ENCODE data around the gene TNPO1. TPM values are rescaled to one million over a fixed set of nuclear protein-coding genes. Genes with fewer than 3 reads are reported as not detected.
A peak's percentile ranks its signal among the peaks of the same experiment; 100 is the strongest.
"Not testable (repeated sequence)": the region's sequence is repeated elsewhere in the genome, so short reads cannot be mapped to it uniquely, and the experiment has no call there.

Gene TNPO1
- polyA plus RNA-seq (ENCODE audit: insufficient read length in 12 of 12), result 100 to 1,000 TPM in 2 of 12 donors, 10 to 100 TPM in 9, not detected in 1; 73.8 to 106 (median 87.7) TPM
- long read RNA-seq, donor 1, full-length matches to known transcripts, result 4 of 4 reads
- long read RNA-seq, donor 1, partial matches to known transcripts, result 0 of 4 reads
- long read RNA-seq, donor 1, other reads (novel, unspliced or antisense), result 0 of 4 reads
- long read RNA-seq, donor 2, full-length matches to known transcripts, result 12 of 12 reads
- long read RNA-seq, donor 2, partial matches to known transcripts, result 0 of 12 reads
- long read RNA-seq, donor 2, other reads (novel, unspliced or antisense), result 0 of 12 reads
- long read RNA-seq, donor 3, full-length matches to known transcripts, result 3 of 3 reads
- long read RNA-seq, donor 3, partial matches to known transcripts, result 0 of 3 reads
- long read RNA-seq, donor 3, other reads (novel, unspliced or antisense), result 0 of 3 reads
- long read RNA-seq, donor 4, full-length matches to known transcripts, result 3 of 8 reads
- long read RNA-seq, donor 4, partial matches to known transcripts, result 5 of 8 reads
- long read RNA-seq, donor 4, other reads (novel, unspliced or antisense), result 0 of 8 reads
- long read RNA-seq, donor 5, full-length matches to known transcripts, result 8 of 33 reads
- long read RNA-seq, donor 5, partial matches to known transcripts, result 25 of 33 reads
- long read RNA-seq, donor 5, other reads (novel, unspliced or antisense), result 0 of 33 reads
- long read RNA-seq, donor 6, full-length matches to known transcripts, result 5 of 5 reads
- long read RNA-seq, donor 6, partial matches to known transcripts, result 0 of 5 reads
- long read RNA-seq, donor 6, other reads (novel, unspliced or antisense), result 0 of 5 reads
- long read RNA-seq, donor 7, full-length matches to known transcripts, result 3 of 3 reads
- long read RNA-seq, donor 7, partial matches to known transcripts, result 0 of 3 reads
- long read RNA-seq, donor 7, other reads (novel, unspliced or antisense), result 0 of 3 reads
- long read RNA-seq, donor 8, full-length matches to known transcripts, result 8 of 8 reads
- long read RNA-seq, donor 8, partial matches to known transcripts, result 0 of 8 reads
- long read RNA-seq, donor 8, other reads (novel, unspliced or antisense), result 0 of 8 reads
- long read RNA-seq, donor 9, full-length matches to known transcripts, result 2 of 2 reads
- long read RNA-seq, donor 9, partial matches to known transcripts, result 0 of 2 reads
- long read RNA-seq, donor 9, other reads (novel, unspliced or antisense), result 0 of 2 reads
- long read RNA-seq, donor 10, full-length matches to known transcripts, result 7 of 7 reads
- long read RNA-seq, donor 10, partial matches to known transcripts, result 0 of 7 reads
- long read RNA-seq, donor 10, other reads (novel, unspliced or antisense), result 0 of 7 reads
- long read RNA-seq, donor 11, full-length matches to known transcripts, result 5 of 5 reads
- long read RNA-seq, donor 11, partial matches to known transcripts, result 0 of 5 reads
- long read RNA-seq, donor 11, other reads (novel, unspliced or antisense), result 0 of 5 reads

DNA sequence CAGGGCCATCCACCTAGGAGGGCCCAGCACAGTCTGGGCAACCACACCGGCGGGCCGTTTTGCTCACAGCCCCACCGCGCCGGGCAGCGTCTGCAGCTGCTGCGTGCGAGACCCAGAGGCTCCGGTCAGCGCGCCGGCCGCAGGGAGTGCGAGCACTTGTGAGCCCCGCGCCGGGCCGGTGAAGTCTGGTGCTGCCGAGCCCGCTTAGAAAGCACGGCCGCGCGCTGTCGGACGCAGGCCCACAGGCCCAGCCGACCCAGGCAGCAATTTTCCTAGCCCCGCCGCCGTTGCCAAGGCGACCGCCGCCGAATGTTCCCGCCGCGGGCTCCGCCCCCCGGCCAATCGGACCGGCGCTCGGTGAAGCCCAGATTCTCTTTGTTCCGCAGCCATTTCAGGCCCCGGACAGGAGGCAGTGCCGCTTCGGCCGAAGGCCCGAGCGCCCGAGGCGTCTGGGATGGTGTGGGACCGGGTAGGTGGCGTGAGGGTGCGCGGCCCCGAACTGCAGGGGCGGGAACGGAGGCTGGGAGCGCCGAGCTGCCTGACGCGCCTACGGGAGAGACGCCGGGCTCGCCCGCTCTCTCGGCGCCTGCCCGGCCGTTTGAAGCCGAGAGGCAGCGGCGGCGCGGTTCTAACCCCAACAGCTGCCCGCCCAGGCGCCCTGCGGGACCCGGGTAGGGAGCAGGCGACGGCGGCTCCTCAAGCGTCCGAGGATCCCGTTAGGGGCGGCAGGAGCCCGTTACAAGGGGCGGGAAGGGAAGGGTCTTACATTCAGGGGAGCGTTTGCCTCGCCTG lies at the start of gene TNPO1:
TNPO1 (plus strand) TSS at position 378 of the 792 bp plus-strand sequence; CDS start at position 455, 77 bp downstream.
- DNase-seq, result peak; percentile 94

GRCh38 chr5:72767289-72768010 lies 49.0 kb upstream of the TNPO1 start:
- no peak for DNase-seq

DNA sequence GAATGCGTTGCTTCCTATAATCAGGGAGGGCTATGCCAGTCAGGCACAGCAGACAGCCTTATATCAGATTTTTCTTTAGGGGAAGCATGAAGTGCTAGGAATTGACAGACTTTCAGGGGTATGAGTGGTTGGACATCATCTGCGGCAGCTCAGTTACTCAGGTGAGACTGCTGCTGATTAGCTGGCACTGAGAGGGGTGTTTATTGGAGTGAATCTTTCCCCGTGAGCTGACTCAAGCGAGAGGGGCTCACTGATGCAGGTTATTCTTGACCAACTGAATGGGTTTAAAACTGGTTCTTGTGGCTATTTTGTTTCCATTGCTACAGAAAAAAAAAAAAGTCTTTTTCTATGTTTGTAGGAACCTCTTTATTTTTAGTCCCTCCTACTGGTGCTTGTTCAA lies 46.2 kb upstream of the TNPO1 start:
- no peak for DNase-seq

DNA sequence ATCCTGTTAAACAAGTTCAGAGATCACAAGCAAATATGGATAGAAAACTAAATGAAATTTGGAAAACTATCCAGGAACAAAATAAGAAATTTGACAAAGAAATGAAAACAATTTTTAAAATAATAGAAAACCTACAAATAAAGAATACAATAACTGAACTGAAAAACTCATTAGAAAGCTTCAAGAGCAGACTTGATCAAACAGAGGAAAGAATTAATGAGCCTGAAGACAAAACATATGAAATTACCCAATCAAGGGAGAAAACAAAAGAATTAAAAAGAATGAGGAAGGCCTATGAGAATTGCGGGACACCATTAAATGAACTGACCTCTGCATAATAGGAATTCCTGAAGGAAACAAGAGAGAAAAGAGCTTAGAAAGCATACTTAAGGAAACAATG lies 39.8 kb upstream of the TNPO1 start:
- no peak for DNase-seq

DNA sequence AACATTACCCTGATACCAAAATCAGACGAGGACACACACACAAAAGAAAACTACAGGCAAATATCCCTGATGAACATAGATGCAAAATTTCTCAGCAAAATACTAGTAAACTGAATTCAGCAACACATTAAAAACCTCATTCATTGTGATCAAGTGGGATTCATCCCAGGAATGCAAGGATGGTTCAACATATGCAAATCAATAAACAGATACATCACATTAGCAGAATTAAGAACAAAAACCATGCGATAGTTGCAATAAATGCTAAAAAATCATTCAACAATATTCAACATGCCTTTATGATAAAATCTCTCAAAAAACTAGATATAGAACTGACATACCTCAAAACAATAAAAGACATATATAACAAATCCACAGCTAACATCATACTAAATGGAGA lies 36.9 kb upstream of the TNPO1 start:
- DNase-seq, result no peak

DNA sequence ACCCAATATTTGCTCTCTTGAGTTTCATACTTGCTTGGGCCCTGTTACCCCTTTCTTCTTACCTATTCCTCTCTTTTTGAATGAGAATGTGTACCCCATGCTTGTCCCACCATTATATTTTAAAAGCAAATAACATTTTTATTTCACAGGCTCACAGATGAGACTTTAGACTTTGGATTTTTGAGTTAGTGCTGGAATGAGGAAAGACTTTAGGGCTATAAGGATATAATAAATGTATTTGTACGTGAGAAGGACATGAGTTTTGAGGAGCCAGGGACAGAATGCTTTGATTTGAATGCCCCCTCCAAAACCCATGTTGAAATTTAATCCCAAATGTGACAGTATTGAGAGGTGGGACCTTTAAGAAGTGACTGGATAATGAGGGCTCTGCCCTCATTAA lies 33.1 kb upstream of the TNPO1 start:
- DNase-seq, result no peak

- no peak for DNase-seq
Observed at GRCh38 chr5:72784129-72784528, 32.3 kb upstream of the TNPO1 start.

DNA sequence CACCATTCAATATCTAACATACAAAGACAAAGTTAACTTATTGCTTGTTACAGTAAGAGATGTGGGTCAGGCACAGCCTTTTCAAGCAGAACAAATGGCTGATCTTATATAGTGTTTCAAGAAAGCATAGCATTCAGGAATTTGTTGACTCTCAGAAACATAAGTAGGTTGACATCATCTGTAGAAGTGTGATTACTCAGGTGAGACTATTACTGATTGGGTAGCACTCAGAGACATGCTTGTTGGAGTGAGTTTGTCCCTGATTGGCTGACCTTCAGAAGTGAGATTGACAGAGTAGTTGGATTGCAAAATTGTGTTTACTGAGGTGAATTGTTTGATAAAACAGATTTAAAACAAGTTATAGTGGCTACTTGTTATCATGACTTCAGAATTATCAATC lies 30.7 kb upstream of the TNPO1 start:
- no peak for DNase-seq

- DNase-seq, result no peak
Observed at GRCh38 chr5:72786676-72787075, 29.8 kb upstream of the TNPO1 start.

DNA sequence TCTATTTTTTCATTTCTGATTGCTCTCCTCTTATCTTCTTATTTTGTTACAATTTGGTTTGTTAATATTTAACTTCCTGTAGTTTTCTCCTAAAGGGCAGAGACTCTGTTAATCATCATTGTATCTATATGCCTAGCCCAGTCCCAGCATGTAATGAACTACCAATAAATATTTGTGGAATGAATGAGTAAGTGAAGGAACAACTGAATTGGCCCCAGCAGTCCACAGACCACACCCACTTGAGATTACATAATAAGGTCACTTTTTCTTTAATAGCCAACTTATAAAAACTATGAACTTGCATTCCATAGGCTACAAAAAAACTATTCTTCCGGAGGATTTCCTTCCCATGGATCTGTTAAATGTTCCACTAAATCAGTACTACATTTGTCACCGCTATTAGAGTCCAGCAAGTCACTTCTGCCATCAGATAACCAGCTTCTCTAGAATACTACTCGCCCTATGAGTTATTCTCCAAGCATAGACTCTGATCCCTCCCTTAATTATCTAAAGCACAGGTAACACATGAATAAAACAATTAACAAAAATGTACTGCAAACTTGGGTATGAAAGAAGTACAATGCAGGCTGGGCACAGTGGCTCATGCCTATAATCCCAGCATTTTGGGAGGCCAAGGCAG lies 27.5 kb upstream of the TNPO1 start:
- no peak for DNase-seq

DNA sequence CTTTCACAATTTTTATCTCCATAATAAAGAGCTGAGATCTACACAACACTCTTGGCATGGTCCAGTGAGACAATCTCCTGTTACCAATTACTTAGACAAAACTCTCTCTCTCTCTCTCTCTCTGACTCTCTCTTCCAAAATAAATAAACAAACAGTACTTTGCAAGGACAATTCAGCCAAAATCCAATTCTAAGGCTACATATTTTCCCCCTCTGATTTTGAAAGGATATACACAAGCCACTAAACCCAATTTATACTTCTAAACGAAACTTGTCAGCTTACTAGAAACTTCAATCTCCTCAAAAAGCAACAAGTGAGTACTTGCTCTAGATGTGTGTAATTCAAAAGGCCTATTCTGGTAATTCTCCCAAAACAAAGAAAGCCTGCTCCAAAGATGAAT lies 26.3 kb upstream of the TNPO1 start:
- DNase-seq, result peak; percentile 19

DNA sequence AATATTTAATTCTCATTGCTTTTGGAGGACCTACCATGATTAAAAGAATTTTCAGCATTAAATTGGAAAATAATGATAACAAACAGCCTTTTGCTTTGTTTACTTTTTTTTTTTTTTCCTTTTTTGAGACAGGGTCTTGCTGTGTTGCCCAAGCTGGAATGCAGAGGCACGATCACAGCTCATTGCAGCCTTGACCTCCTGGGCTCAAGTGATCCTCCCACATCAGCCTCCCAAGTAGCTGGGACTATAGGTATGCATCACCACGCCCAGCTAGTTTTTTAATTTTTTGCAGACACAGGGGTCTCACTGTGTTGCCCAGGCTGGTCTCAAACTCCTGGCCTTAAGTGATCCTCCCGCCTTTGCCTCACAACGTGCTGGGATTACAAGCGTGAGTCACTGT lies 23.8 kb upstream of the TNPO1 start:
- DNase-seq, result not testable (repeated sequence)

GRCh38 chr5:72796001-72796400 lies 20.5 kb upstream of the TNPO1 start:
- no peak for DNase-seq

DNA sequence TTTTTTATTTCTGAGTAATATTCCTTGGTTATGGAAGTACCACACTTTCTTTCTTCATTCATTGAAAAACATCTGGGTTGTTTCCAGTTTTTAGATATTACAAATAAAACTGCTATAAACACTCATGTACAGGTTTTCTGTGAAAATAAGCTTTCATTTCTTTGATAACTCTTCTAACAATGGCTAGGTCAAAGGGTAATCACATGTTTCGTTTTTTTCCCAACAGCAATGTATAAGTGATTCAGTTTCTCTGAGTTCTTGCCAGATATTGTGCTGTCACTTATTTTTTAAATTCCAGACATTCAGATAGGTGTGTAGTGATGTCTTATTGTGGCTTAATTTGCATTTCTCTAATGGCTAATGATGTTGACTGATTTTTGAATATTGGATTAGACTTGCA lies 16.7 kb upstream of the TNPO1 start:
- no peak for DNase-seq

DNA sequence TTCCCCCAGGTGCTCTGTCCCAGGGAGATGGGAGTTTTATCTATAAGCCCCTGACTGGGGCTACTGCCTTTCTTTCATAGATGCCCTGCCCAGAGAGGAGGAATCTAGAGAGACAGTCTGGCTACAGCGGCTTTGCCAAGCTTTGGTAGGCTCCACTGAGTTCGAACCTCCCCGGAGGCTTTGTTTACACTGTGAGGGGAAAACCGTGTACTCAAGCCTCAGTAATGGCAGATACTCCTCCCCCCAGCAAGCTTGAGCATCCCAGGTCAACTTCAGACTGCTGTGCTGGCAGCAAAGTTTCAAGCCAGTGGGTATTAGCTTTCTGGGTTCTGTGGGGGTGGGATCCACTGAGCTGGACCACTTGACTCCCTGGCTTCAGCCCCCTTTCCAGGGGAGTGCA lies 7.8 kb upstream of the TNPO1 start:
- DNase-seq, result not testable (repeated sequence)

DNA sequence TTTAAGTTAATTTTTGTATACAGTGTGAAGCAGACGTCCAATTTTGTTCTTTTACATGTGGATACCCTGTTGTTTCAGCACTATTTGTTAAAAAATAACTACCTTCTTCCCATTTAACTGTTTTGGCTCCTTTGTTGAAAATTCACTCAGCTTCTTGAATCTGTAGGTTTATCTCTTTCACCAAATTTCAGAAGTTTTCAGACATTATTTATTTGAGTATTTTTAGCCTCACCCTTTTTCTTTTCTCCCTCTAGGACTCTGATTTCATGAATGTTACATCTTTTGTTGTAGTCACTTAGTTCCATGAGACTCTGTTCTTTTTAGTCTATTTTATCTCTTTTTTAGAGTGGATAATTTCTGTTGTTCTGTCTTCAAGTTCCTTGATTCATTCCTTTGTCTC lies 4.6 kb upstream of the TNPO1 start:
- DNase-seq, result no peak

DNA sequence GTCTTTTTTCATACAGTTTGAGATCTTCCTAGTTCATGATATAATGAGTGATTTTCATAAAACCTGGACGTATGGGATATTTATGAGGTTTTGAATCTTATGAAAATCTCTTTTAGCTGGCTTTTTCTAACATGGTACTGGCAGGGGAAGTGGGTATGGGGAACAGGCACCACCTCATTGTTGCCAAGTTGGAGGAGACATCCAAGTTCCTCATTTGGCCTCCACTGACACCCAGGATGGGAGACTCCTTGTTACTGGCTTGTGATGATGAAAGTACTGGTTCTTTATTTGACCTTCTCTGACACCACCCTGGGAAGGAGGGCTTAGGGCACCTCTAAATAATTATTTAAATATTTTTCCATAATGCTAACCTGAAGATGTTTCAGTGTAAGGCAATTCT lies 4.0 kb upstream of the TNPO1 start:
- no peak for DNase-seq

GRCh38 chr5:72814104-72814503 lies 2.4 kb upstream of the TNPO1 start:
- no peak for DNase-seq

DNA sequence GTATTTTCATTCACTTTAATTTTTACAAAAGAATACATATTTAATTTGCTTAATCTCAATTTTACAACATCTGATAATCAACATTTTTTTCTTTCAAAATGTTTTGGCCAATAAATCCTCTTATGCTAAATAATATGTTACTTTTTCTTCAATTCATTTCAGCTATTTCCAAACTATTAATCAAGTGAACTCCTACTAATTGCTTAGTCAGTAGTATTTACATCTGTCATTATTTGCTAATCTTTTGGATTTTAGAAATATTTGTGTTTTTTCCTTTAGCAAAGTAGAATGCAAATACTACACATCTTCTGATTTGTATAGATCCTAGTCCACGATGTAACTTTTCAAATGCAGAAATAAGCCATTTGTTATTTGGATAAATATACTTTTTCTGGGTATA lies 1.6 kb upstream of the TNPO1 start:
- DNase-seq, result no peak
